Measurements from ENCODE around the gene ALG6.
"Not testable (repeated sequence)": the region's sequence is repeated elsewhere in the genome, so short reads cannot be mapped to it uniquely, and the experiment has no call there.

ALG6 gene

GRCh38 chr1:63414691-63415365 is 47.4 kb downstream of the ALG6 start:
- Histone ChIP-seq H3K4me3 (ENCODE audit: low read depth, low read length) (no peak overlapping the region), H3K9me3 (no peaks in the 10 kb centered on the region), H3K4me1 (no peaks in the 10 kb centered on the region), H3K36me3 (no peaks in the 10 kb centered on the region), H3K27me3 (no peaks in the 10 kb centered on the region)
- DNase-seq, result no peak
- TF ChIP-seq CTCF (IDR thresholded peaks at IDR 0.05; ENCODE audit: low read depth, low read length), result no peak

DNA sequence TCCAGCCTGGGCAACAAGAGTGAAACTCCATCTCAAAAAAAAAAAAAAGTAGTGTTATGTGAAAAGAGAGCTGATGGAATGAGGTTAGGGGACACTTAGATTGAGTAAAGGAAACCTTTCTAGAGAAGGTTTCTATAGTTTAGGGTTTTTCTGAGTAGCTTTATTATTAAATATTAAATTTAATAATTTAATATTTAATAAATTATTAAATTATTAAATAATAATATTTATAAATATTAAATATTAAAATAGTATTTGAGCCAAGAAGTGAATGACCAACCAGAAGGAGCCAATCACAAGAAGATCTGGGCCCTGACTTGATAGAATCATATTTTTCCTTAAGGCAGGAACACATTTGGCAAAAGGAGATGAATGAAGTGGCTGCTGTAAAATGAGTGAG is 50.7 kb downstream of the ALG6 start:
- Histone ChIP-seq H3K9me3 (no peaks in the 10 kb centered on the region), H3K27me3 (no peaks in the 10 kb centered on the region), H3K4me3 (ENCODE audit: low read depth, low read length) (no peak overlapping the region), H3K4me1 (no peaks in the 10 kb centered on the region), H3K36me3 (no peaks in the 10 kb centered on the region)
- no peak for DNase-seq
- TF ChIP-seq CTCF (IDR thresholded peaks at IDR 0.05; ENCODE audit: low read depth, low read length), result no peak

DNA sequence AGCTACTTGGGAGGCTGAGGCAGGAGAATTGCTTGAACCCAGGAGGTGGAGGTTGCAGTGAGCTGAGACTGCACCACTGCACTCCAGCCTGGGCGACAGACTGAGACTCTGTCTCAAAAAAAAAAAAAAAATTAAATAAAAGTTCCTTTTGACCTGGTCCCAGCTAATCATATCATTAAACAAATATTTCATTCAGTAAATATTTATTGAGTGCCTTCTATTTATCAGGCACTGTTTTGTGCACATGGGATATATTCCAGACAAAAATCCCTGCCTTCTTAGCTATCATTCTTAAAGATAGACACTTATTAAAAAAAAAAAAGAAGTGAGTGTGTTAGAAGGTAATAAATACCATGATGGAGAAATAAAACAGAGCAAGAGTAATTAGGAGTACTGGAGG is 53.3 kb downstream of the ALG6 start:
- H3K4me3 ChIP-seq (ENCODE audit: low read depth, low read length); H3K36me3 ChIP-seq; H3K9me3 ChIP-seq; DNase-seq; H3K4me1 ChIP-seq; H3K27me3 ChIP-seq: not testable (repeated sequence)

DNA sequence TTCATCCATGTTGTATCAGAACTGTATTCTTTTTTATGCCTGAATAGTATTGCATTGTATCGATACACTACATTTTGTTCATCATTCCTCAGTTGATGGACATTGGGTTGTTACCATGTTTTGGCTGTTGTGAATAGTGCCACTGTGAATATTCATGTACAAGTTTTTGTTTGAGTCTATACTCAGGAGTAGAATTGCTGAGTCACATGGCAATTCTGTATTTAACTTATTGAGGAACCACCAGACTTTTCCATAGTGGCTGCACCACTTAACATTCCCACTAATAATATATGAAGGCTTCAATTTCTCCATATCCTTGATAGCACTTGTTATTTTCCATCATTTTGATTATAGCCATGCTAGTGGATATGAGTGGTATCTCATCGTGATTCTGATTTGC is 56.2 kb downstream of the ALG6 start:
- H3K27me3 ChIP-seq, result no peaks in the 10 kb centered on the region
- H3K9me3 ChIP-seq, result no peaks in the 10 kb centered on the region
- no peaks in the 10 kb centered on the region for H3K36me3 ChIP-seq
- H3K4me3 ChIP-seq (ENCODE audit: low read depth, low read length), result no peak overlapping the region
- no peak for TF ChIP-seq CTCF (IDR thresholded peaks at IDR 0.05; ENCODE audit: low read depth, low read length)
- no peak for DNase-seq
- no peaks in the 10 kb centered on the region for H3K4me1 ChIP-seq

GRCh38 chr1:63428815-63429214 is 61.4 kb downstream of the ALG6 start:
- H3K4me3 ChIP-seq (ENCODE audit: low read depth, low read length), result no peak overlapping the region
- no peak for TF ChIP-seq CTCF (IDR thresholded peaks at IDR 0.05; ENCODE audit: low read depth, low read length)
- no peaks in the 10 kb centered on the region for H3K27me3 ChIP-seq
- H3K36me3 ChIP-seq, result no peaks in the 10 kb centered on the region
- no peaks in the 10 kb centered on the region for H3K9me3 ChIP-seq
- H3K4me1 ChIP-seq, result no peaks in the 10 kb centered on the region
- no peak for DNase-seq

GRCh38 chr1:63429281-63429680 is 61.9 kb downstream of the ALG6 start:
- Histone ChIP-seq H3K9me3 (no peaks in the 10 kb centered on the region), H3K27me3 (no peaks in the 10 kb centered on the region), H3K4me1 (no peaks in the 10 kb centered on the region), H3K36me3 (no peaks in the 10 kb centered on the region), H3K4me3 (ENCODE audit: low read depth, low read length) (no peak overlapping the region)
- no peak for DNase-seq
- TF ChIP-seq CTCF (IDR thresholded peaks at IDR 0.05; ENCODE audit: low read depth, low read length), result no peak

- no peaks in the 10 kb centered on the region for H3K27me3 ChIP-seq
These were observed 67.7 kb downstream of the ALG6 start for GRCh38 chr1:63435161-63435560.

More at GRCh38 chr1:63435161-63435560, 67.7 kb downstream of the ALG6 start:
- TF ChIP-seq CTCF (IDR thresholded peaks at IDR 0.05; ENCODE audit: low read depth, low read length), result no peak
- no peaks in the 10 kb centered on the region for H3K9me3 ChIP-seq
- no peak overlapping the region for H3K4me3 ChIP-seq (ENCODE audit: low read depth, low read length)
- DNase-seq, result no peak
- H3K4me1 ChIP-seq, result no peaks in the 10 kb centered on the region
- H3K36me3 ChIP-seq, result no peaks in the 10 kb centered on the region

All from BE2C (cell line).